ENCODE results near the gene CRK.

The CRK gene

GRCh38 chr17:1455797-1456599 is at the start of gene CRK:
Gene CRK (minus strand): TSS chr17:1456232. CDS start chr17:1456117, 115 bp downstream.
- DNase-seq (ENCODE audit: low read depth), result peak; percentile 98

DNA sequence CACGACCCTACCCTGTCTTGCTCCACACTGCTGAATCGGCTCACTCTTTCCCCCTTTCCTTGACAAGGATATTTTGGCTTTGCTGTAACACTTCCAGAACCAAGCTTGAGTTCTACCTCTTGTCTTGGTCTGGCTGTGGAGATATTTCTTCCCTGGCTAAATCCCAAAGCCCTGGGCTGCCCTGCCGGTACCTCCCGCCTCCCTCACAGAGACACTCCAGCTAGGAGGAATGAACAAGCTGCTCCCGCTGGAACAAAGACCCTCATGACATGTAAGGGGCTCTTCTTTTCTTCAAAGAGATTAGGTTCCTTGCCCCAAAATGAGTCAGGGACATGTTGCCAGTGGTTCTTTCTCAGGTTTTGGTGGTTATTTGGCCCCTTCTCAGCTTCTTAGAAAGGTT is 49.6 kb upstream of the CRK start:
- no peak for DNase-seq (ENCODE audit: low read depth)

GRCh38 chr17:1504866-1505265 is 48.8 kb upstream of the CRK start:
- no peak for DNase-seq (ENCODE audit: low read depth)

DNA sequence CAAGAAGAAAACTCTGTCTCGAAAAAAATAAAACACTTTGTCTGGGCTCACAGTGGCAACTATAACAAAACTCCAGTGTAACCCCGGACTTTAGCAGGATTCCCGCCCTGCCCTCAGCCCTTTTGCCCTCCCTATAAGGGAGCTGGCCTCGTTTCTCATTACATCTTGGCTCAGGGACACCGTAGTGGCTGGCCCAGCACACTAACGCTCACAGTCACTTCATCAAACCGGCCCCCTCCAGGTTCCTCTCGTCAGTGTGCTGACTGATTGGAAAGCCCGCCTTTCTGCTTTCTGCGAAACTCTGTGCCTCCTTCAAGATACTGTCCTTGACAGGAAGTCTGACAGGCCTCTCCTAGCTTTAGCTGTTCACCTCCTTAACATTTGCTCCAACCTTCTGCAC is 47.7 kb upstream of the CRK start:
- no peak for DNase-seq (ENCODE audit: low read depth)

- no peak for DNase-seq (ENCODE audit: low read depth)
Observed at GRCh38 chr17:1498869-1499268, 42.8 kb upstream of the CRK start.

DNA sequence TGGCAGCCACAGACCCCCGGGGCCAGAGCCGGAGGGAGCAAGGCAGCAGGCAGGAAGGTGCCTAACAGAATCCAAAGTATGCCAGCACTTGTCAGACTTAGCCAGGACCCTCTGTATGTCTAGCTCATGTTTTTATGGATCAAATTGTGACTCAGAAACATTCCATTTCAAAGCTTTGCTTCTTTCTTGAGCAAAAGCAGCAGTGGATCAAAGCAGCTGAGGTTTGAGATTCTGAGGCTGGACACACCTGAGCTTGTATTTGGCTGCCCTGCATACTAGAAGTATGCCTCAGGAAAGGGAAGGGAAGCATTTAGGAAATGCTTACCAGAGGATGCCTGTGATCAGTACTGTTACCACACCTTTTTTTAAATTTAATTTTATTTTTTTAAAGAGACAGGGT is 42.2 kb upstream of the CRK start:
- DNase-seq (ENCODE audit: low read depth), result no peak

DNA sequence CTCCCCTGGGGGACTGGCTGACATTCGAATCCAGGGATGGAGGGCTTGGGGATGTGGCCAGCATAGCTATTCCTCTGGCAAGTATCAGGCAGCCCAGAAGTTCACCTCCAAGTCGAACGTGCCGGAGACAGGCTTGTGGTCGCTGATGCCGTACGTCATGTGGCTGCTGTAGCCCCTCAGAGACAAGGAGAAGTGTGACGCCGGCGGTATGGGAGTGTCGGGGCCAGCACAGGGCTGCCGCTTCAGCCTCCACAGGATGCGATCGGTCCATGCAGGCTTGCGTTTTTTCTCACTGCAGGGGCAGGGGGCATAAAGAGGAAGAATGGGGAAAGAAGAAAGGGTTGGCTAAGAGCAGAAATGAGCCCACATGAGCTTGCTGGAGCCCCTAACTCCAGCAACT is 41.8 kb upstream of the CRK start:
- DNase-seq (ENCODE audit: low read depth), result no peak

GRCh38 chr17:1496869-1497268 is 40.8 kb upstream of the CRK start:
- DNase-seq (ENCODE audit: low read depth), result no peak

GRCh38 chr17:1495265-1495989 is 39.4 kb upstream of the CRK start:
- no peak for DNase-seq (ENCODE audit: low read depth)

DNA sequence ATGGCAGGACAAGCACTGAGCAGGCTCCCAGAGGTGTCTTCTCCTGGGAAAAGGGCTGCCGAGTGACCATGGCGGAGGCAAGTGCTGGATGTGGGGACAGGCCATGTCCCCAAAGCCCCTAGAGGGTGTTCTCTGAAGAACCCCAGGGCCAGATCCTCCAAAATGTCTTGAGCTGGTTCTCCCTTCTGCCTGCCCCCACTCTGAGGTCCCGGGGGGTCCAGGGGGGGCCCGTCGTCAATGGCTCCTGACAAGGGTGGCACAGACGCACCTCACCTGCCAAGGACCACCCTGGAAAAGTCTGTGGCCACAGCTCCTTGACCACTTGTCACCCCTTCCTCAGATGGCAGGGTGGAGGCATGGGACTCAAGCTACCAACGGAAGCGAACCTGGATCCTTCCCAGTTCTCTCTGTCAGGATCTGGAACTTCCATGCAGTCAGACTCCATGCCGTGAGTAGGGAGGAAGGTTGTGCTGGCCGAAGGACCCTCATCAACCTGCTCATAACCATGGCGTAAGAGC is 38.8 kb upstream of the CRK start:
- DNase-seq (ENCODE audit: low read depth), result no peak

- no peak for DNase-seq (ENCODE audit: low read depth)
Observed at GRCh38 chr17:1494203-1494602, 38.2 kb upstream of the CRK start.

DNA sequence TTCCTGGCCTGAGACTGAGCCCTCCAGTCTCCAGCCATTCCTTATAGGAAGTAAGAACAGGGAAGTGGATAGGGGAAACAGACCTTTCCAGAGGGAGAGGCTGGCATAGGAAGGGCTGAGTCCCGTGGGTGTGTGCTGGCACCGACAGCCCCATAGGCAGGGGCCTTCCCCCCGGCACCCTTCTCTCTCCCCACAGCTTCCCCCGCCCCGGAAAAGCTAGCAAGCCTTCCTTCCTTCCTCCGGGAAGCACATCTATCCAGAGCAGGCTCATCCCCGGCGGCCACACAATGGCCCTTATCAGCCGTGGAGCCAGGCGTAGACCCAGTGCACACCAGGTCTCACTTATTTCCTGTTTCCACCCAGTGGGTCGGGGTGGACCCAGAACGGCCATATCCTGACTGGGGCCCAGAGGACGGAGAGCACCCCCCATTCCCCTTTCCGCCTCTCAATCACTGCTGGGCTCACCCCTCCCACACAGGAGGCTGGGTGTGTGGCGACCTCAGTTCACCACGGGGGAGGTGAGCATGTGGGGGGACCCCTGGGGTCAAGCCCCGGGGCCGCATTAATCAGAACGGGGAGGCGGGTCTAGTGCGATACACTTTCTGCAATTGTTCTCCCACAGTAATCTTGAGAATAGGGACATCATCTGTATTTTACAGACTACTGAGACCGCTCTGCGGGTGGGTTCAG is 37.4 kb upstream of the CRK start:
- no peak for DNase-seq (ENCODE audit: low read depth)

GRCh38 chr17:1492249-1493206 is 36.5 kb upstream of the CRK start, which contains the start of gene MYO1C:
Gene MYO1C (minus strand): TSS chr17:1492686. CDS start chr17:1492487, 199 bp downstream.
- no peak for DNase-seq (ENCODE audit: low read depth)

GRCh38 chr17:1491443-1492248 is 35.6 kb upstream of the CRK start:
- DNase-seq (ENCODE audit: low read depth), result no peak

GRCh38 chr17:1490643-1491442 is 34.8 kb upstream of the CRK start:
- peak; percentile 40 for DNase-seq (ENCODE audit: low read depth)

GRCh38 chr17:1488826-1489270 is 32.8 kb upstream of the CRK start:
- DNase-seq (ENCODE audit: low read depth), result no peak

DNA sequence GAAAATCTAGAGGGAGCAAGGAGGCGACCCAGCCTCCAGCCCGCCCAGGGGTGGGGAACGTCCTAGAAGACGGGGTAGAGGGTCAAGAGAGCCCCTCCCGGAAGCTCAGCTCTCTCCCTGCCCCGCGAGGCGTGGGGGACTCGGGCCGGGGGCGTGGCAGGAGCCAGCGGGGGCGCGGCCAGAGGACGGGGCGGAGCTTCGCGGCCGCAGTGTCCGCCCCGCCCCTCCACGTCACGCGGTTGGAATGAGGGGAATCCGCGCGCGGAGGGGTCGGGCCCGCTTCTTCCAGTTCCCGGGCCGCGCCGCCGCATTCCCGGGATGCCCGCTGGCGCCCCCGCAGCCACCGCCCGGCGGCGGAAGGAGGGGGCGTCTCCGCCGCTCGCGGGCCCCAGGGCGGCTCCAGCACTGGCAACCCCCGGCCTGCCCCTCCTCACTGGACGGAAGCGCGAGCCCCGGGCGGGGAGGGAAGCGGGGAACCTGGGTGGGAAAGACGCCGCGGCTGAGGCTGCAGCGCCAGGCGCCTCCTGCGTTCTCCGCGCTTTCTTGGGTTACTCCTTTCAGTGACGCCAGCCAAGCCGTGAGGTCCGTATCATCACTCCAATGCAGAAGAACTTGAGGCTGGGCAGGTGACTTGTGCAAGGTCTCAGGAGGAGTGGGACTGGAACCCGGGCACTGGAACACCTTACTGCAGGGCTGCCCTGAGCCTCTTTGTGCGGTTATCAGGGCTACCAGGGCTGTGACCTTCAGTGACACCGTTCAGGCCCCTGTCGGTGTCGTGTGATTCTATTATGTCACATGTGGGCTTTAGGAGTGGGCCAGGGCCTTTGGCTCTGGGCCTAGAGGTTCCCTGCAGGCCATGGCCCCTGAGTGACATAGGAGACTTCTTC is 32.1 kb upstream of the CRK start:
- peak; percentile 51 for DNase-seq (ENCODE audit: low read depth)
